GM23338 (cell line): ENCODE results near the gene CLDN24. TPM values are rescaled to one million over a fixed set of nuclear protein-coding genes. Genes with fewer than 3 reads are reported as not detected.

Source experiments
- ATAC-seq: fragments of 200-7000 bp; cut with Tn5 transposase; 3 replicates; pipeline ENCODE4 v1.9.1; 2020
- DNase-seq: peaks from one replicate; pipeline ENCODE4 v3.0.0-alpha.2; 2015; ENCODE audit warnings: low spot score
- H2AFZ ChIP-seq: fragments of 200-600 bp; sonication (generic); 2 replicates; pipeline ENCODE4 v1.8.0; 2016; ENCODE audit warnings: antibody characterized with exemption, mild to moderate bottlenecking, moderate library complexity
- H3F3A ChIP-seq: fragments of 200-600 bp; sonication (generic); replicated peaks from 2 replicates; pipeline ENCODE4 v1.8.0; 2017; ENCODE audit warnings: antibody characterized with exemption, mixed run types, low read depth
- H3K27ac ChIP-seq: fragments of 200-600 bp; sonication (generic); 2 replicates; pipeline ENCODE4 v1.6.1; 2016; ENCODE audit warnings: low read depth
- H3K27me3 ChIP-seq: fragments of 200-600 bp; sonication (generic); 2 replicates; pipeline ENCODE4 v1.8.0; 2016; ENCODE audit warnings: mild to moderate bottlenecking, mixed run types, moderate library complexity; ENCODE audit not compliant: insufficient read depth
- H3K36me3 ChIP-seq: fragments of 200-600 bp; sonication (generic); 2 replicates; pipeline ENCODE4 v1.8.0; 2016; ENCODE audit warnings: mild to moderate bottlenecking; ENCODE audit not compliant: insufficient read depth
- H3K4me1 ChIP-seq: fragments of 200-600 bp; sonication (generic); 2 replicates; pipeline ENCODE4 v1.8.0; 2016; ENCODE audit warnings: mild to moderate bottlenecking, moderate library complexity; ENCODE audit not compliant: insufficient read depth
- H3K4me2 ChIP-seq: fragments of 200-600 bp; sonication (generic); 2 replicates; pipeline ENCODE4 v1.7.1; 2017; ENCODE audit warnings: mixed run types
- H3K4me3 ChIP-seq: fragments of 200-600 bp; sonication (generic); 2 replicates; pipeline ENCODE4 v1.6.1; 2016; ENCODE audit warnings: mixed run types
- H3K79me2 ChIP-seq: fragments of 200-600 bp; sonication (generic); replicated peaks from 2 replicates; pipeline ENCODE4 v1.8.0; 2017; ENCODE audit warnings: mild to moderate bottlenecking; ENCODE audit not compliant: insufficient read depth
- H3K9me2 ChIP-seq: fragments of 200-600 bp; sonication (generic); 2 replicates; pipeline ENCODE4 v1.8.0; 2017; ENCODE audit not compliant: insufficient read depth
- H4K20me1 ChIP-seq: fragments of 200-600 bp; sonication (generic); replicated peaks from 2 replicates; pipeline ENCODE4 v1.8.0; 2017; ENCODE audit warnings: mild to moderate bottlenecking; ENCODE audit not compliant: insufficient read depth
- H3K27ac Mint-ChIP-seq: 2 replicates; pipeline ENCODE4 v1.8.0; 2020; ENCODE audit warnings: inconsistent platforms, mild to moderate bottlenecking, moderate library complexity, mixed read lengths
- H3K27me3 Mint-ChIP-seq: 3 replicates; pipeline ENCODE4 v1.8.0; 2022; ENCODE audit warnings: low read depth, mild to moderate bottlenecking, moderate library complexity, mixed read lengths, inconsistent platforms; ENCODE audit not compliant: insufficient read depth, poor library complexity
- H3K36me3 Mint-ChIP-seq: 3 replicates; pipeline ENCODE4 v1.8.0; 2021; ENCODE audit warnings: low read depth, mild to moderate bottlenecking, inconsistent platforms, moderate library complexity, mixed read lengths
- H3K4me1 Mint-ChIP-seq: 3 replicates; pipeline ENCODE4 v1.8.0; 2020; ENCODE audit warnings: mild to moderate bottlenecking, inconsistent platforms, mixed read lengths
- H3K4me3 Mint-ChIP-seq: 3 replicates; pipeline ENCODE4 v1.8.0; 2021; ENCODE audit warnings: moderate library complexity, mild to moderate bottlenecking, inconsistent platforms, mixed read lengths
- H3K9me3 Mint-ChIP-seq: 3 replicates; pipeline ENCODE4 v1.8.0; 2020; ENCODE audit warnings: moderate library complexity, mild to moderate bottlenecking, inconsistent platforms, mixed read lengths
- CREB1 ChIP-seq: fragments of 250-450 bp; sonication (Bioruptor Pico); IDR thresholded peaks from 2 replicates; pipeline ENCODE4 v1.5.0; 2020; ENCODE audit warnings: low read depth, mild to moderate bottlenecking, moderate library complexity
- ETS1 ChIP-seq: IDR thresholded peaks from 2 replicates; pipeline ENCODE4 v1.6.1; 2016; ENCODE audit warnings: antibody characterized with exemption
- EZH2 ChIP-seq: fragments of 200-600 bp; sonication (generic); IDR thresholded peaks from one replicate; pipeline ENCODE4 v1.8.0; 2017; ENCODE audit warnings: antibody characterized with exemption, mild to moderate bottlenecking, low read depth; ENCODE audit not compliant: unreplicated experiment
- EZH2phosphoT487 ChIP-seq: fragments of 200-600 bp; sonication (generic); IDR thresholded peaks from one replicate; pipeline ENCODE4 v1.8.1; 2018; ENCODE audit warnings: antibody characterized with exemption; ENCODE audit not compliant: unreplicated experiment
- JUNB ChIP-seq: IDR thresholded peaks from one replicate; pipeline ENCODE4 v1.6.1; 2016; ENCODE audit warnings: antibody characterized with exemption; ENCODE audit not compliant: unreplicated experiment
- NANOG ChIP-seq: IDR thresholded peaks from 2 replicates; pipeline ENCODE4 v1.6.1; 2016; ENCODE audit warnings: antibody characterized with exemption, borderline replicate concordance
- REST ChIP-seq: IDR thresholded peaks from one replicate; pipeline ENCODE4 v1.6.1; 2018; ENCODE audit warnings: antibody characterized with exemption; ENCODE audit not compliant: unreplicated experiment
- STAT1 ChIP-seq: IDR thresholded peaks from one replicate; pipeline ENCODE4 v1.6.1; 2016; ENCODE audit warnings: antibody characterized with exemption; ENCODE audit not compliant: unreplicated experiment
- ZNF114 ChIP-seq: fragments of 250-450 bp; sonication (Bioruptor Pico); IDR thresholded peaks from 2 replicates; pipeline ENCODE4 v1.5.0; 2020; ENCODE audit warnings: mild to moderate bottlenecking, moderate library complexity
- ZNF331 ChIP-seq: fragments of 250-450 bp; sonication (Bioruptor Pico); IDR thresholded peaks from 2 replicates; pipeline ENCODE4 v1.5.0; 2020; ENCODE audit warnings: low read depth, mild to moderate bottlenecking, moderate library complexity
- ZNF462 ChIP-seq: fragments of 250-450 bp; sonication (Bioruptor Pico); IDR thresholded peaks from 2 replicates; pipeline ENCODE4 v1.5.0; 2020; ENCODE audit warnings: mild to moderate bottlenecking, moderate library complexity
- polyA plus RNA-seq: library from polyadenylated mRNA; unstranded; fragments of >200 nt; fragmentation: Nextera tagmentation; extraction: Ambion mirVana; gene quantifications from 2 replicates; pipeline ENCODE4 v1.2.1, GENCODE V29; 2016
- total RNA-seq: library from RNA; depleted of rRNA; stranded (reverse); fragments of >200 nt; shearing (Covaris generic); gene quantifications from 2 replicates; pipeline ENCODE4 v1.2.3, GENCODE V29; 2014

The CLDN24 gene
- total and polyA plus RNA-seq, 2 experiments from 2014 or later, result not detected

GRCh38 chr4:183348136-183348535 lies 25.9 kb upstream of the CLDN24 start:
- peak overlapping the region; percentile 69; the same call in 1 of the 2 replicates for H2AFZ ChIP-seq

More at GRCh38 chr4:183348136-183348535, 25.9 kb upstream of the CLDN24 start:
- no peaks in the 10 kb centered on the region for H3K27me3 ChIP-seq
- H3K36me3 ChIP-seq, result no peaks in the 10 kb centered on the region
- no peaks in the 10 kb centered on the region for H3F3A ChIP-seq
- H3K4me2 ChIP-seq, result no peak overlapping the region
- Mint-ChIP-seq H3K27me3 (peaks cover 6% of the 10 kb centered on the region), H3K36me3 (no peaks in the 10 kb centered on the region), H3K27ac (no peak overlapping the region), H3K9me3 (no peaks in the 10 kb centered on the region), H3K4me3 (no peak overlapping the region), H3K4me1 (no peaks in the 10 kb centered on the region)
- no peaks in the 10 kb centered on the region for H4K20me1 ChIP-seq
- DNase-seq (no peak), ATAC-seq (no peak)
- no peaks in the 10 kb centered on the region for H3K4me1 ChIP-seq
- no peak overlapping the region for H3K27ac ChIP-seq
- no peak for TF ChIP-seq EZH2
- TF ChIP-seq ETS1, result no peak
- TF ChIP-seq NANOG, result no peak
- TF ChIP-seq ZNF462 (CRISPR knock-in tag), result no peak
- TF ChIP-seq CREB1 (CRISPR knock-in tag), result no peak
- no peak for TF ChIP-seq REST
- no peak for TF ChIP-seq ZNF331 (CRISPR knock-in tag)
- TF ChIP-seq EZH2phosphoT487, result no peak
- no peak for TF ChIP-seq STAT1
- no peak for TF ChIP-seq JUNB
- no peak for TF ChIP-seq ZNF114 (CRISPR knock-in tag)
- no peaks in the 10 kb centered on the region for H3K79me2 ChIP-seq
- H3K9me2 ChIP-seq, result no peaks in the 10 kb centered on the region
- H3K4me3 ChIP-seq, result no peak overlapping the region
